Islet precursor cell (in vitro differentiated cells): ENCODE data around the gene ZNF511.
"Not testable (repeated sequence)": the region's sequence is repeated elsewhere in the genome, so short reads cannot be mapped to it uniquely, and the experiment has no call there.

ENCODE experiments used
- DNase-seq: peaks from one replicate; pipeline ENCODE4 v3.0.0-alpha.2; 2018

Gene ZNF511

DNA sequence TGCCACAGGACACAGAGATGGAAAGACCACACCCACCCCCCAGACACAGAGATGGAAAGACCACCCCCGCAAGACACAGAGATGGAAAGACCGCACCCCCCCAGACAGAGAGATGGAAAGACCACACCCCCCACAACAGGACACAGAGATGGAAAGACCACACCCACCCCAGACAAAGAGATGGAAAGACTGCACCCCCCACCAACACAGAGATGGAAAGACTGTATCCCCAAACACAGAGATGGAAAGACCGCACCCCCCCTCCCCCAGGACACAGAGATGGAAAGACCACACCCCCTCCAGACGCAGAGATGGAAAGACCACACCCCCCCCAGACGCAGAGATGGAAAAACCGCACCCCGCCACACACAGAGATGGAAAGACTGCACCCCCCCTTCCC lies 8.0 kb downstream of the ZNF511 start:
- DNase-seq, result no peak

DNA sequence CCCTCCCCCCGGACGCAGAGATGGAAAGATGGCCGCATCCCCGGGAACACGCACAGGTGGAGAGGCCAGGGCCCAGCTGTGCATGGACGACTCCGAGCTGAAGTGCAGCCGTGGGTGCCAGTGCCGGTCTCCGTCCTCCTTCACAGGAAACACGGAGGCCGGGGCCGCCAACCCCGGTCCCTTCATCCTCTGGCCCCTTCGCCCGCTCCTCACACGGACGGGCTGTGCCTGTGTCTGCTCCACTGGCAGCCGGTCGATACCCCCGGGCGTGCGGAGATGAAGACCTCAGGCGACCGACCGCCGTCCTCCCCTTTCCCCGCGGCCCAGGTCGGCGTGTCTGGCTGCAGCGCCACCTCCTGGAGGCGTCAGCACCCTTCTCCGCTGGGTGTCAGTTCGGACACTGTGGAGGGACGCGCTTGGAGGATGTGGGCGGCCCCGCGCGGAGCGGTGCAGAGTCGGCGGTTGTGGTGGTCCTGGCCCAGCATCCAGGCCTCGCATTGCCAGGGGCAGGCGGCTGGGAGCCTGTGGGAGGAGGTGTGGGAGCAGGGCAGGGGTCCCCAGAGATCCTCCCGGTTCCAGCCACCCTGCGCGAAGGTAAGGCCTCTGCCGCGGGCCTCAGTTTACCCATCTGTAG lies 9.9 kb downstream of the ZNF511 start:
- peak; percentile 91 for DNase-seq

DNA sequence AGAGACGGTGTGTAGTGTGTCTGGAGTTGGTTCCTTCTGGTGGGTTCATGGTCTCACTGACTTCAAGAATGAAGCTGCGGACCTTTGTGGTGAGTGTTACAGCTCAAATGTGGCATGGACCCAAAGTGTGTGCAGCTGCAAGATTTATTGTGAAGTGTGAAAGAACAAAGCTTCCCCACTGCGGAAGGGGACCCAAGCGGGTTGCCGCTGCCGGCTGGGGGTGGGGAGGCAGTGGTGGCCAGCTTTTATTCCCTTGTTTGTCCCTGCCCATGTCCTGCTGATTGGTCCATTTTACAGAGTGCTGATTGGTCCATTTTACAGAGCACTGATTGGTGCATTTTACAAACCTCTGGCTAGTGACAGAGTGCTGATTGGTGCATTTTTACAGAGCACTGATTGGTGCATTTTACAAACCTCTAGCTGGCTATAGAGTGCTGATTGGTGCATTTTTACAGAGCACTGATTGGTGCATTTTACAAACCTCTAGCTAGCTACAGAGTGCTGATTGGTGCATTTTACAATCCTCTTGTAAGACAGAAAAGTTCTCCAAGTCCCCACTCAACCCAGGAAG lies 12.2 kb downstream of the ZNF511 start:
- DNase-seq, result not testable (repeated sequence)

DNA sequence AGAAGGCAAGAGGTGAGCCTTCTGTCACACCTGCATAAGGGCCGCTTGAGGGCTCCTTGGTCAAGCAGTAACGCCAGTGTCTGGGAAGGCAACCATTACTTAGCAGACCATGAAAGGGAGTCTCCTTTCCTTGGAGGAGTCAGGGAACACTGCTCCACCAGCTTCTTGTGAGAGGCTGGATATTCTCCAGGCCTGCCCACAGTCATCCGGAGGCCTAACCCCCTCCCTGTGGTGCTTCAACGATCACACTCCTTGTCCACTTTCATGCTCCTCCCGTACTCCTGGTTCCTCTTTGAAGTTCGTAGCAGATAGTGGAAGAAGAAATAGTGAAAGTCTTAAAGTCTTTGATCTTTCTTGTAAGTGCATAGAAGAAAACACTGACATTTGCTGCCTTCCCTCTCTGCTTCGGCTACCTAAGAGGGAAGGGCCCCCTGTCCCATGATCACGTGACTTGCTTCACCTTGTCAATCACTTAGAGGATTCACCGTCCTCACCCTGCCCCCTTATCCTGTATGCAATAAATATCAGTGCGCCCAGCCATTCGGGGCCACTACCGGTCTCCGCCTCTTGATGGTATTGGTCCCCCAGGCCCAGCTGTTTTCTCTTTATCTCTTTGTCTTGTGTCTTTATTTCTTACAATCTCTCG lies 13.5 kb downstream of the ZNF511 start:
- DNase-seq, result not testable (repeated sequence)

DNA sequence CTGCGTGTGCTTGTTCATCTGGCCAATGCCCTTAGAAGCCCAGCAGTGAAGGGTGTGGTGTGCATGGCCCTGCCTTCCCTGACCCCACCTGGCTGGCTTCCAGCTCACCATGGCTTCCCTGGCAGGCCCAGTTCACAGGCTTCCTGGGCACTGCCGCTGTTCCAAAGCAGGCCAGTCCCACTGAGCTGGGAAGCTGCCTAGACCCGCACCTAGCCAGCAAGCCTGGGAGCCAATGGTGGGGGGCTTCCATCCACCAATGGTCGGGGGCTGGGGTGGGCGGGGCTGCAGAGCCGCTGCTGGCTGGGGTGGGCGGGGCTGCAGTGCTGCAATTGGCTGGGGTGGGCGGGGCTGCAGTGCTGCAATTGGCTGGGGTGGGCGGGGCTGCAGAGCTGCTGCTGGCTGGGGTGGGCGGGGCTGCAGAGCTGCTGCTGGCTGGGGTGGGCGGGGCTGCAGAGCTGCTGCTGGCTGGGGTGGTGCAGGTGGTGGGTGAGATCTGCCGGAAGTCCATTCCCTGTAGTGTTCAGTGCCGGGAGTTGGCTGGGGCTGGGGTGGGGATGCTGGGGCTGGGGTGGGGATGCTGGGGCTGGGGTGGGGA lies 15.6 kb downstream of the ZNF511 start:
- DNase-seq, result peak; percentile 72

DNA sequence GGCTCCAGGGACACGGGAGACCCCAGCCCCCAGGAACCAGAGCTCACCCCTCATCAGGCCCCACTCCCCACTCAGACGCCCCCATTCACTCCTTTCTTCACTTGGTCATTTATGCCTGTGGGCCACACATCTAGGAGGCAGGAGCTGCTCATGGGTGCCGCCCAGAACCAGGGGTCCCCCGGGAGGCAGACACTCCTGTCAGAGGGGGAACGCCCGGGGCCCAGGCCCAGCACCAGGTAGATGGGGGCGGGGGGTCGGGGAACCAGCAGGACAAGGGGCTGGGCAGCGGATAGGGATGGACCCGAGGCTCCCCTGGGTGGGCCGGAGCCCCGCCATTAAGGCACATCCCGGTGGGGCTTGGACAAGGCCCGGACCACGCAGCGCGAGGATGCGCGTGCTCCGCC lies 16.1 kb downstream of the ZNF511 start:
- DNase-seq, result no peak

DNA sequence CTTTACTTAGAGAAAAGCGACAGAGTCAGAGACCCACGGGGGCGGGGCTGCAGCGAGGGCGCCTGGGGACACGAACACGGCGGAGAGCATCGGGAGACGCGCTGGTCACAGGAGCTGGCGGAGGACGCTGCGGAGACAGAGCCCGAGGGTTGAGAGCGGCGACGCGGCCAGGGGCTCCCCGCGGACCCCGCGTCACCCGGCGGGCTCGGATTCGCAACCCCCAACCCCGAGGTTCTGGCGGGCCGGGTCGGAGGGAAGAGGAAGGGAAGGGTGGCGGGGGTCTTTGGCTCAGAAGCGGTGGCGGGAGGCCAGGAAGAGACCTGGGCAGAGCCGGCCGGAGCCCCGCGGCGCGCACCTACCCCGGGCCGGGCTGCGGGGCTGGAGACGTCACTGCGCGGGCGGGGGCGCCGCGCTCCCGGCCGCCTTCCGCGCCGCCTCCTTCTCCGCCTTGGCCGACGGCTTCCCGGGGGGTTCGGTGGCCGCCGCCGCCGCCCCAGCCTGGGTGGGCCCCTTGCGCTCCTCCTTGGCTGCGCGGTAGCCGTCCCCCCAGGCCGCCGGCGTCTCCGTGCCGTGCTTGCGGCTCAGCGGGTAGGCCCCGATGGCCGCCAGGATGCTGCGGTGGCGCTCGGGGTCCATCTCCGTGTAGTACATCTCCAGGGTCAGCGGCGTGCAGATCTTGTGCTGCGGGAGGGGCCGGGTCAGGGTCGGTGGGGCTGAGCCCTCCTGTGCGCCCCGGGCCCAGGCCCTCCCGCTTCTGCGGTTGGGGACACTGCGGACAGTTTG lies 16.9 kb downstream of the ZNF511 start:
- DNase-seq, result no peak

DNA sequence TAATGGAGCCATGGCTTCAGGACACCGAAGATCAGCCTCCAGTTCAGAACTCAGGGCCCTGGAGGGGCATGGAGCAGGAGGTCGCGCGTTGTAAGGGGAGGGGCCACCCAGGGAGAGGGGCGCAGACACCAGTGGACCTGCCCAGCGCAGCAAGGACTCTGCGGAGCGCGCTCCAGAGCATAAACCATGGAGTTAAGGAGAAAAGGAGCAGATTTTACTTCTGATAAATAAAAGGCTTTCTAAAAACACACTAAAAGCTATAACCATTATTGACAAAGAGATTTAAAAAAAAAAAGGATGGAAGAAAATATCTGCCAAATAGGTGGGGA lies 17.5 kb downstream of the ZNF511 start:
- no peak for DNase-seq

DNA sequence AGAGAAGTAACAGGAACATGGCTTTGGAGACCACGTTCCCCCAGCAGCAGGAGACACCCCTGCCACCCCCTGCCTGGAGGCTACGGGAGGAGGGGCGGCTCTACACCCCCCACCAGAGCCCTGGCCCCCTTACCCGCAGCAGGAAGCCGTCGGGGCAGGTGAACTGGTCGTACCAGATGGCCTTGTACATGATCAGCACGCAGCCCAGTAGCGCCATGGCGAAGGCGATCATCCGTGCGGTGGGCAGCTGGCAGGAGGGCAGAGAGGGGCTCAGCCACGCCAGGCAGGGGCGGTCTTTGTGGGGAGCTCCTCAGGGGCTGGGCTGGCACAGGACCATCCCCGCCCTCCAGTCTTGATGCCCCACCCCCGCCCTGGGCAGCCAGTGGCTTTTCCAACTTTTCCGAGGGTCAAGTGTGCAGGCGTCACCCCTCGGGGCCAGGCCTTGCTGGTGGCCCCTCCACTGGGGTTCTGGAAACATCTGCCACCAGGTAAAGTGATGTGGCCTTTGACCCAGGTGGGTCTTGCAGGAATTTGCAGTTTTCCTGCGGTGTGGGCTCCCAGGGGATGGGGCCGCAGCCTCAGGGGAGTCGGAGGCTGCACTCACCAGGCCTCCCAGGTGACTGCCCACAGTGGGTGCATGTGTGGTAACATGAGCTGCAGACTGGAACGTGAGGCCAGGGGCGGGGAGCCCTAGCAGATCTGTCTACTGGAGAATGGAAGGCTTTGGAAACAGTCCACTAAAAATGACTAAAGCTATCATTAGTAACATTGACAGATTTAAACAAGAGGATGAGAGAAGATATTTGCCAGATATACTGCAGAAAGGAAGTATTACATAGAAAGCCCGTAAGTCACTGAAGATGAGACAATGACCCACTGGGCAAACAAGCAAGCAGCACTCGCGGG lies 18.3 kb downstream of the ZNF511 start:
- DNase-seq, result no peak

DNA sequence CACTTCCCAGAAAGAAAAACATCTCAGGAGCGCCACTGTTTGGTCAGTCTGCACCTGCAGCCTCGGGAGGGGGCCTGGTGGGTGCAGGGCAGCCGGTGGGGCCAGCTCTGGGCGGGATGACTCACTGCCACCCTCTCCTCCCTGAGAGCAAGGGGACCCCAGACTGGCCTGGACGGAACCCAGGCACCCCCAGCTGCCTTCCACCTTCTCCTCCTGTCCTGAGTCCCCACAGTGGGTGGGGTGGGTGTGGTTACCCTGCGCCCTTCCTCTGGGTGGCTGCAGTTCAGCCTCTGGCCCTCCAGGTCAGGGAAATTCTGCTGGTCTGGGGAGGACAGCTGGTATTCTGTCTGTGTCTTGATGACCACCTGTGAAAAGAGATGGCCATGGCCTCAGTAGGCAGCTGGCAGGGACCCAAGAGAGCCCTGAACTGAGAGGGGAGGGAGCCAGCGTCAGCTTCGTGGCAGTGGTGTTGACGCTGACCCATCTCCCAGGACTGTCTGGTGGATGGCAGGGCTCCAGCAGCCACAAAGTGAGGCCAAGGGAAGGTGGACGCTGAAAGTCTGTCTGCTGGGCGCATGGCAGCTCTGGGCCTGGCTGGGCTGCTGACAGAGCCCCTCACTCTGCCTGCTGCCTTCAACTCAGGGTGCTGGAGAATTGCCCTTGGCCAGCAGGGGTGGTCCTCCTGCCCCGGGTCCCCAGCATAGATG lies 19.1 kb downstream of the ZNF511 start:
- DNase-seq, result no peak

DNA sequence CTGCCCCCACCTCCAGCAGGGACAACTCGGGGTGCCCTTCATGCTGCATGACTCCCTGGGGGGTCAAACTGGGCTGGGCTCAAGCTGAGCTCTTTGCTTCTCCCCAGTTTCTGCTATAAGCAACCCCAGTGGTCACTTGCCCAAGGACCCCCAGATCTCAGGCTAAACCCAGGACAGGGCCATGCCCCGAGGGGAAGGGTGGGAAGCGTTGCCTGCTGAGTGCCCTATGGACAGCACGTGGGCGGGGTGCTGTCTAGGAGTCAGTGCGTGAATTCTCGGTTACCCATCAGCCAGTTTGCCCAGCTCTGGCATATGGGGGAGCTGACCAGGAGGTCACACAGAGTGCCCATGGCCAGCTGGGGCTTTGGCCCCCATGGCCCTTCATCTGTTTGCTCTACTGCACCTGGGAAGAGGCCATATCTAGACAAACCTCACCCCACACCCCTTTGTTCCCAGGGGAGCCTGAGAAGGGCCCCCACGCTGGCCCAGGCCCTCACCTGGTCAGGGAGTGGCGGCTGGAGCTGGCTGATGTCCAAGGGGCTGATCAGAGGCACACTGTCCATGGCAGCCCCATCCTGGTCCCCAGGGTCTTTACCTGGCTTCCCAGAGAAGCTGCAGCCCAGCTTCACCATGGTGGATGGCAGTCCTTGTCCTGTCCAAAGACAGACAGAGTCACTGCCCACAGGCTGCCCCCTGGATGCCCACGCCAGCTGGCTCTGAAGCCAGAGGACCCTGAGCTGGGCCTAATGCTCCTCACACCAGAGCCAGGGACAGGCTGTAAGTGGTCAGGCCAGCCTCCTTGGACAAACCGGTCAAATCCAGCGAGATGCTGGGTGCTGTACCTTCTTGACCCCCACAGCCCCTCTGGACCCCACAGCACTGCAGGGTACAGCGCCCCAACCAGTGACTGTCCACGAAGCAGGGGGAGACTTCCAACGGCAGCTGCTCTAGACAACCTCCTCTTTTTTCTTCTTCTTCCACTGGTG lies 19.9 kb downstream of the ZNF511 start:
- DNase-seq, result no peak

DNA sequence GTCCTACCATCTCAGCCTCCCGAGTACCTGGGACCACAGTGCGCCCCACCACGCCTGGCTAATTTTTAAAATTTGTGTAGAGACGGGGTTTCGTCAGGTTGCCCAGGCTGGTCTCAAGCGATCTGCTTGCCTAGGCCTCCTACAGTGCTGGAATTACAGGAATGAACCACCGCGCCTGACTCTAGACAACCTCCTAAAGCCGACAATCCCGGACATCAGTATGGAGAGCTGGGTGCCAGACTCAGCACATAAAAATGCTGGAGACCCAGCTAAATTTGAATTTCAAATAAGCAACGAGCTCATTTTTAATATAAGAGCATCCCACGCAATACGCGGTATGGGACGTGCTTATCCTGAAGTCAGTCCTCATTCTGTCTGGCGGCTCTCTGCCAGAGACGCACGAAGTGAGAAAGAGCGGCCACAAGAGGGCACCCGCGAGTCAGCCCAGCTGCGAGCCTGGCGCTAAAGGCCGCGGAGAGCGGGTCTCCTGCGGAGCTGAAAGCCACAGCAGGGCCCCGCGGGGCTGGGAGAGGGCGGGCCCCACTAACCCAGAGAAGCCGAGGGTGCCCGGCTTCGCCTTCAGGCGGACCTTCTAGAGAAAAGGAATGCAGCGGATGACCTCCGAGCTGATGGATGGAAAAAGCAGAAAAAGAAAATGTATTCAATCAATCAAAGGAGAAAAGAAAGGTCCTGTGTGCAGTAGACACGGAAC lies 20.9 kb downstream of the ZNF511 start:
- peak; percentile 90 for DNase-seq

DNA sequence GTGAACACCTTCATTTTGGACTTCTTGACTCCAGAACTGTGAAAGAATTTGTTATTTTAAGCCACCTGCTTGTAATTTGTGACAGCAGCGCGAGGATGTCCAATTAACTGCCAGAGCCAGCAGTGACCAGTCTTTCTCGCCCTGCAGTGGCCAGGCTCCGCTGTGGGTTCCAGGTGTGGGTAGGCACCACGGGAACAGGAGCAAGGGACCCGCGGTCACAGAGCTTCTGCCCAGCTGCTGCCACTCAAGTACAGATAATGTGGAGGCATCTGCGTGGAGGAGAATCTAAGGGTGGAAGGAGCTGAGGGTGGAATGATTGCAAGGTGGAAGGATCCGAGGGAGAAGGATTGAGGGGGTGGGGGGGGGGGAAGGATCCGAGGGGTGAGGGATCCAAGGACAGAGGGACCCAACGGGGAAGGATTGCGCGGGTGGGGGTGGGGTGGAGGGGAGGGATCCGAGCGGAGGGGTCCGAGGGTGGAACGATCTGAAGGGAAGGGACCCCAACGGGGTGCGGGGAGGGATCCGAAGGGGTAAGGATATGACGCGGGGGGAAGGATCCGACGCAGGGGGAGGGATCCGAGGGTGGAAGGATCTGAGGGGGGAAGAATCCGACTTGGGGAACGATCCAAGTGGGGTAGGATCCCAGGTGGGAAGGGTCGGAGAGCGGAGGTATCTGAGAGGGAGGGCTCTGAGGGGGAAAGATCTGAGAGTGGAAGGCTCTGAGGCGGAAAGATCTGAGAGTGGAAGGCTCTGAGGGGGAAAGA lies 24.4 kb downstream of the ZNF511 start:
- no peak for DNase-seq

DNA sequence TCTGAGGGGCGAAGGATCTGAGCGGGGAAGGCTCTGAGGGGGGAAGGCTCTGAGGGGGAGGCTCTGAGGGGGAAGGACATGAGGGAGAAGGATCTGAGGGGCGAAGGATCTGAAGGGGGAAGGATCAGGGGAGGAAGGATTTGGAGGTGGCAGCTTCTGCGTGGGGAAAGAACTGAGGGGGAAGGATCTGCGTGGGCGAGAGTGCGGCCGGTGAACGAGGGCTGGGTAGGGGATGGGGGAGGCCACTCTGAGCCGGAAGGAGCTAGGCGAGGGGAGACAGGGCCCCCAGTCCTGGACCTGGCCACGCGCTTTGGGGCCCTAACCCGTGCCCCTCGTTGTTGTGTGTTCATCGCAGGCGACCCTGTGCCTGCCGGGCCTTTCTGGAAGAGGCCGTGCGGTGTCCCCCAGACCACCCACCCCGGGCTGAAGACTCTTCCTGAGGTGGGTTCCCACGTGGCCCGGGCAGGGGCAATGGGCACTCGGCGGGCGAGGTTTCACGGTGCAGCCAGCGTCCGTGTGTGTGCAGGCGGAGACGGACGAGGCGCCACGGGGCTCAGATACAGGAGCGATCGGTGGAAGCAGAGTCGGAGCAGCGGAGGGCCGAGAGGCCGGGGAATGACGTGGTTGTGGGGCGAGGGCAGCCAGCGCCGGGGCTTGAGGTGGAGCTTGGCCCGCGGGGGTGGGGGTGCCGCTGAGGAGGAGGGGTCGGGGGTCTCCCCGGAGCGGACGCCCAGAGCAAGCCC lies 26.0 kb downstream of the ZNF511 start:
- DNase-seq, result no peak

DNA sequence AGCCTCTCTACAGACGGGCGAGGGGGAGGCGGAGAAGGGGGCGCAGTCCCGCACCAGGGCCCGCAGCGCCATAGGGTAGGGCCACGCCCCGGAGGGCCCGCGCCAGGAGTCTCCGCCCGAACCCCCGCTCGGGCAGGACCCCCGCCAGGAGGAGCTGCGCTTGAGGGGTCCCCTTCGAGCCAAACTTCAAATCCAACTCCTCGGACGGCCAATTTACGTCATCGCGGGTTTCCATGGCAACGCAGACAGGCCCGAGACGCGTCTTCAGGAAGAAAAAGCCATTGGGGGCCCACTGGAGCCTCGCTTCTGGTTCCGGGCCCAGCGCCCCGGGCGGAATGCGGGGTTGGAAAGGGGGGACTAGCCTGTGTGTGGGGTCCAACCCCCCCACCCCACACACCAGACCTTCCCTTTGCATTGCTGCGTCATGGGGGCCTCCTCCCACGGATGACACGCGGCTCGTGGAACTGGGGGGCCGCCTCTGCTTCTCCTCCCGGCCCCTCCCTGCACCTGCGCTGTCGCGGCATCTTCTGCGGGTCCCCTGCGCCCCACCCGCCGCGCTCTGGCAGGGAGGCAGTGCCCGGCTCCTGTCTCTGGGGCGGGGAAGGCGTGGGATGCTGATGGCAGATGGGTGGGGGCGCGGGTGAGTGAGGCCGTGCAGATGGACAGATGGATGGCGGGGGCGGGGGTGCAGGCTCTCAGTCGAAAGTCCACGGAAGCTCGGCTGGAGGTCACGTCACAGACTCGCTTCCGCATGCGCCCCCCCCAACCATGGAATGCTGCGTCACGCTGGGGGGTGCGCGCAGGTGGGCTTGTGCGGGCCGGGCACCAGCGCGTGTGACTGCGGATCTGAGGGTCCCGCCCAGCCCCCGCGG lies 26.8 kb downstream of the ZNF511 start:
- peak; percentile 69 for DNase-seq

DNA sequence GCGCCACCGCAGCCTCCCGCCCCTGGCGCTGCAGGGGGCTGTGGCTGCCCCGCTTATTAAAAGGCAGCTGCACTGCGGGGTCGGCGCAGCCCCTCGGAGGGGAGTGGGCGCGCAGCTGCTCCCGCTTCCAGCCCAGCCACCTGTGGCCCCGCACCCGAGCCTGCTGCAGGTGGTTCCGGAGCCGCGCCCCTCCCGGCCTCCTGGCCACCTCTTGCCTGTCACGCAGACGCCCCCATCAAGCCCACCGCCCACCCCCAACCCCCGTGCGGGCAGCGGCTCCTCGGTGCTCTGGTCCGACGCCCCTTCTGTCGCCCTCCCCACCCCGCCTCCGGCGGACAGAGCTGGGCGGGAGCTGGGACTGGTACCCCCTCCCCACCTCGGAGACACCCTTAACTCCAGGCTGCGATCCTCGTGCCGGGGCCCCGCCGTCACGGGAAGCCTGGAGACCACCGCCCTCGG lies 27.4 kb downstream of the ZNF511 start:
- DNase-seq, result no peak
